Measurements from ENCODE around the gene ADGRV1.
"Not testable (repeated sequence)": the region's sequence is repeated elsewhere in the genome, so short reads cannot be mapped to it uniquely, and the experiment has no call there.

ADGRV1 gene

GRCh38 chr5:90968319-90968718, 409.7 kb downstream of the ADGRV1 start:
- TF ChIP-seq CTCF (IDR thresholded peaks at IDR 0.05; ENCODE audit: insufficient read depth, low read depth, low read length, missing control alignments), result no peak
- DNase-seq (ENCODE audit: low read depth), result no peak
- H3K4me3 ChIP-seq (ENCODE audit: low read length), result no peak overlapping the region

- not testable (repeated sequence) for DNase-seq (ENCODE audit: low read depth); H3K4me3 ChIP-seq (ENCODE audit: low read length)
These were observed 411.3 kb downstream of the ADGRV1 start for GRCh38 chr5:90969945-90970344.

- H3K4me3 ChIP-seq (ENCODE audit: low read length), result no peak overlapping the region
- no peak for TF ChIP-seq CTCF (IDR thresholded peaks at IDR 0.05; ENCODE audit: insufficient read depth, low read depth, low read length, missing control alignments)
- no peak for DNase-seq (ENCODE audit: low read depth)
These were observed 422.6 kb downstream of the ADGRV1 start for GRCh38 chr5:90981177-90981576.

GRCh38 chr5:90981821-90982220, 423.2 kb downstream of the ADGRV1 start:
- TF ChIP-seq CTCF (IDR thresholded peaks at IDR 0.05; ENCODE audit: insufficient read depth, low read depth, low read length, missing control alignments), result no peak
- DNase-seq (ENCODE audit: low read depth), result no peak
- no peak overlapping the region for H3K4me3 ChIP-seq (ENCODE audit: low read length)

- no peak overlapping the region for H3K4me3 ChIP-seq (ENCODE audit: low read length)
- TF ChIP-seq CTCF (IDR thresholded peaks at IDR 0.05; ENCODE audit: insufficient read depth, low read depth, low read length, missing control alignments), result no peak
- DNase-seq (ENCODE audit: low read depth), result no peak
These were observed 424.0 kb downstream of the ADGRV1 start for GRCh38 chr5:90982576-90982975.

GRCh38 chr5:90983148-90983547, 424.6 kb downstream of the ADGRV1 start:
- peak; percentile 63 for DNase-seq (ENCODE audit: low read depth)
- H3K4me3 ChIP-seq (ENCODE audit: low read length), result no peak overlapping the region
- no peak for TF ChIP-seq CTCF (IDR thresholded peaks at IDR 0.05; ENCODE audit: insufficient read depth, low read depth, low read length, missing control alignments)

- no peak for DNase-seq (ENCODE audit: low read depth)
- TF ChIP-seq CTCF (IDR thresholded peaks at IDR 0.05; ENCODE audit: insufficient read depth, low read depth, low read length, missing control alignments), result no peak
- no peak overlapping the region for H3K4me3 ChIP-seq (ENCODE audit: low read length)
These were observed 425.1 kb downstream of the ADGRV1 start for GRCh38 chr5:90983711-90984124.

- no peak for TF ChIP-seq CTCF (IDR thresholded peaks at IDR 0.05; ENCODE audit: insufficient read depth, low read depth, low read length, missing control alignments)
- no peak overlapping the region for H3K4me3 ChIP-seq (ENCODE audit: low read length)
- no peak for DNase-seq (ENCODE audit: low read depth)
These were observed 426.7 kb downstream of the ADGRV1 start for GRCh38 chr5:90985341-90985740.

All from epithelial cell of esophagus (primary cell).